EH (cell line): Measurements from ENCODE around the gene ZFY.
A peak's percentile ranks its signal among the peaks of the same experiment; 100 is the strongest.
"Not testable (repeated sequence)": the region's sequence is repeated elsewhere in the genome, so short reads cannot be mapped to it uniquely, and the experiment has no call there.

Experiments used
- DNase-seq: peaks from one replicate; pipeline ENCODE4 v3.0.0-alpha.2; 2015; ENCODE audit warnings: low read depth

The ZFY gene

DNA sequence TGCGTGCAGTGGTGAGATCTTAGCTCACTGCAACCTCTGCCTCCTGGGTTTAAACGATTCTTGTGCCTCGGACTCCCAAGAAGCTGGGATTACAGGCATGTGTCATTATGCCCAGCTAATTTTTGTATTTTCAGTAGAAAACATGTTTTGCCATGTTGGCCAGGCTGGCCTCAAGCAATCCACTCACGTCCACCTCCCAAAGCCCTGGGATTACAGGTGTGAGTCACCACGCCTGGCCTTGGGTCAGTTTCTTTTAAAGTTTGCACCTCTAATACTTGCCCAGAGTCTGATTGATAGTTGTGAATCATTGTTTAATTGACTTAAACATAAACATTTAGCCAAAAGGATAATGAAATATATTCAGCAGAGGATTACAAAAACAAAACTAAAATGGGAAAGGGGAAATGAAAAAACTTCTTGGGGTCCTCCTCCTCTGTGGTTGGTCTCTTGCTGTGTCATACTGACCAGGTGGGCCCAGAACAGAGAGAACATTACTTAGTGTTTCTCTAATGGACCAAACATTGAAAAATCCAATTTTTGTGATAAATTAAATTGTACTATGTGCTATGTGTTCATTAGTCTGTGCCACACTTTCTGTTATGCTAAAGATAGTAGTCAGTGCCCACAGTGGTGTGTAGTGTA is 38.0 kb downstream of the ZFY start:
- no peak for DNase-seq

DNA sequence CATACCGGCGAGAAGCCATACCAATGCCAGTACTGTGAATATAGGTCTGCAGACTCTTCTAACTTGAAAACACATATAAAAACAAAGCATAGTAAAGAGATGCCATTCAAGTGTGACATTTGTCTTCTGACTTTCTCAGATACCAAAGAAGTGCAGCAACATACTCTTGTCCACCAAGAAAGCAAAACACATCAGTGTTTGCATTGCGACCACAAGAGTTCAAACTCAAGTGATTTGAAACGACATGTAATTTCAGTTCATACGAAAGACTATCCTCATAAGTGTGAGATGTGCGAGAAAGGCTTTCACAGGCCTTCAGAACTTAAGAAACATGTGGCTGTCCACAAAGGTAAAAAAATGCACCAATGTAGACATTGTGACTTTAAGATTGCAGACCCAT is 44.1 kb downstream of the ZFY start:
- no peak for DNase-seq

DNA sequence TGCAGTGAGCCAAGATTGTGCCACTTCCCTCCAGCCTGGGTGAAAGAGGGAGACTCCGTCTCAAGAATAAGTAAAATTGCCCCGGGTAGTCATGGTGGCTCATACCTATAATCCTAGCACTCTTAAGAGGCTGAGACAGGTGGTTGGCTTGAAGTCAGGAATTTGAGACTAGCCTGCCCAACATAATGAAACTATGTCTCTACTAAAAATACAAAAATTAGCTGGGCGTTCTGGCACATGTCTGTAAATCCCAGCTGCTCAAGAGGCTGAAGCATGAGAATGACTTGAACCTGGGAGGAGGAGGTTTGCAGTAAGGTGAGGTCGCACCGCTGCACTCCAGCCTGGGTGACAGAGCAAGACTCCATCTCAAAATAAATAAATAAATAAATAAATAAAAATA is 49.3 kb downstream of the ZFY start:
- DNase-seq = no peak

DNA sequence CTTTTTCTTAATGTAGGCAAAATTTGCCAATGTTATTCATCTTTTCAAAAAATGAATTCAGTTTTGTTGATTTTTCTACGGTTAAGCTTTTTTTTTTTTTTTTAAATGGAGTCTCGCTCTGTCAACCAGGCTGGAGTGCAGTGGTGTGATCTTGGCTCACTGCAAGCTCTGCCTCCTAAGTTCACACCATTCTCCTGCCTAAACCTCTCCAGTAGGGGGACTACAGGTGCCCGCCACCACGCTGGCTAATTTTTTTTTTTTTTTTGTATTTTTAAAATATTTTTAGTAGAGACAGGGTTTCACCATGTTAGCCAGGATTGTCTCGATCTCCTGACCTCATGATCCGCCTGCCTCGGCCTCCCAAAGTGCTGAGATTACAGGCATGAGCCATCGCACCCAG is 52.0 kb downstream of the ZFY start:
- not testable (repeated sequence) for DNase-seq

DNA sequence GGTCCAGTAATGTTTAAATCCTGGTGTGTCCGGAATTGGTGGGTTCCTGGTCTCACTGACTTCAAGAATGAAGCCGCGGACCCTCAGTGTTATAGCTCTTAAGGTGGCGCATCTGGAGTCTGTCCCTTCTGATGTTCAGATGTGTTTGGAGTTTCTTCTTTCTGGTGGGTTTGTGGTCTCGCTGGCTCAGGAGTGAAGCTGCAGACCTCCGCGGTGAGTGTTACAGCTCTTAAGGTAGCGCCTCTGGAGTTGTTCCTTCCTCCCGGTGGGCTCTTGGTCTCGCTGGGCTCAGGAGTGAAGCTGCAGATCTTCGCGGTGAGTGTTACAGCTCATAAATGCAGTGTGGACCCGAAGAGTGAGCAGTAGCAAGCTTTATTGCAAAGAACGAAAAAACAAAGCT is 62.2 kb downstream of the ZFY start:
- not testable (repeated sequence) for DNase-seq

DNA sequence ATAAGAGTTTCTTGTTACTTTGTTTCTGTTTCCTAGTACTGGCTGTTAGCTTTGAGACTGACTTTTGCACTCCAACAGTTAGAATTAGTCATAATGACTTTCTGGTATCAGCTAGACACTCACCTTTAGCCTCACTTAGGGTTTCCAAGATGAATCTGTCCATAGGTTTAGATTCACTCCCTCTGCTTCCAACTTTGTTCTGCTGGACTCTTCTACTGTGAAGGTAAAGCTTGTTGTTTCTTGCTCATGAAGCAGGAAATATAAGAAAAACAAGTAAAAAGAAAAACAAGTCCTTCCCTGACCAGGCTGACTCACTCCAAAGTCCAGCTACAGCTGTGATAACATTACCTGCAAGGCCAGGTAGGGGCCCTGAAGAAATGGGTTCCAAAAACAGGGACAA is 67.0 kb downstream of the ZFY start:
- DNase-seq = no peak

DNA sequence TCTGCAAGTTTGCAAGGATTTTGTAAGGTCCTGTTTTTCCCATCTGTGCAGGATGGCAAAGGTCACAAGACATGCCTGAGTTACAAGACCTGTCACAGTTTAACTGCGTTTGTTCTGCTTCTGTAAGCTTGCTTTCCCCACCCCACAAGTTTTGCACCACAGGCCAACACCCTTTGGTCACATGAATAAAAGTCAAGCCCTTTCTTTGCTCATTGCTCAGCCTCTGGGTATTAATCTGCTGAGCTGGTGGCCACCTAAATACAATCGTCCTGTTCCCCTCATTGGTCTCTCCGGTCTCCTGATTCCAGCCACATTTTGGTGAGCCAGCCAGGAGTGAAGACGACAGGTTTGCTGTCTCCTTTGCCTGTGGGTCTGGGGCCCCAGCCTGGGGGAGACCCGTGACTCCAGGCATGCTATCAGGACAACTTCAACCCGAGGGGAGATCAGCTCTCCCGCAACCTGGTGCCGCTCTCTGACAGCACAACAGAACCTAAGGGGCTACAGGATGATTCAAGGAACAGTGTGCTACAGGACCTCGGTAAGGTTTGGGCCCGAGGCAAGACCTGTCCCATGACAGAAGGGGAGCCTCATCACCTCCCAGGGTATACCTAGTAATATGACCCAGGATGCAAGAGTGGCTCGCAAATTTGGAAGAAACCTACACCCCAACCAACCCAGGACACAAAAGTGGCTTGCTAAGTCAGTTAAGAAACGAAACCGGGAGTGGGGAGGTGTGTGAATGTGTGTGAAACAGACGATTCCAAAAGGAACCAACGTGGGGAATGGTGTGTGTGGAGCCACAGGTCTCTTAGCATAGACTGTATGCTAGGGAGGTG is 67.7 kb downstream of the ZFY start:
- DNase-seq = peak; percentile 1

DNA sequence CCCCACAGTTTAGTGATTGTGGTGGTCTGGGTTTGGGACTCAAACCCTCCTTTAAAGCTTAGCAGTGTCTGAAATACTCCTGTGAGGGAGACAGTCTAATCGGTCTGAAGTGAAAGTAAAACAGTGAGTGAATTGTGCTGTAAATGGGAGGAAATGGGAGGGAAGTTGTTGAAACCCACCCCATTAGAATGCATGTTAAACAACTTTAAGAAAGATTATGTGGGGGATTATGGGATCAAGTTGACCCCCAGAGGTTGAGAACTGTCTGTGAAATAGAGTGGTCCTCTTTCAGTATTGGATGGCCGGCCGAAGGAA is 68.3 kb downstream of the ZFY start:
- DNase-seq = peak; percentile 6

DNA sequence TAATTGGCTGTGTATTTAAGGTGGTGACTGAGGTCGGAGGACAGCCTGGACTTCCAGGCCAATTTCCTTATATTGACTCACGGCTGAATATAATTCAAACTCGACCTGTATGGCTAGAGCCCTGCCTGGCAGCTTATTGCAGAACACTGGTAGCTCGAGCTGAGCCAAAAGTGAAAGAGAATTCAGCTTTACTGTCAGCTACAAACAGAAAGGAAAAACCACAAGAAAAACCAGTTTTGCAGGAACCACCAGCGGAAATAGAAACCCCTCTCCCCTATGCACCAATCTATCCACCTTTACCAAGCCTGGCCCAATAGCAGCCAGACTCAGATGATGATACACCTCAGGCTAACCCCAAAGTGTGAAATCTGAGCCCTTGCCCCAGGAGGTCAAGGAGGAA is 68.7 kb downstream of the ZFY start:
- peak; percentile 20 for DNase-seq

DNA sequence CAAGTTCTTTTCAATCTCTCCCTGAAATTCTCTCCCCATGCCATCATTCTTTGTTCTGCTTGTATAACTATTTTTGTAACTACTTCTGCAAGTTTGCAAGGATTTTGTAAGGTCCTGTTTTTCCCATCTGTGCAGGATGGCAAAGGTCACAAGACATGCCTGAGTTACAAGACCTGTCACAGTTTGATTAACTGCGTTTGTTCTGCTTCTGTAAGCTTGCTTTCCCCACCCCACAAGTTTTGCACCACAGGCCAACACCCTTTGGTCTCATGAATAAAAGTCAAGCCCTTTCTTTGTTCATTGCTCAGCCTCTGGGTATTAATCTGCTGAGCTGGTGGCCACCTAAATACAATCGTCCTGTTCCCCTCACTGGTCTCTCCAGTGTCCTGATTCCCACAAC is 70.8 kb downstream of the ZFY start:
- DNase-seq = not testable (repeated sequence)

DNA sequence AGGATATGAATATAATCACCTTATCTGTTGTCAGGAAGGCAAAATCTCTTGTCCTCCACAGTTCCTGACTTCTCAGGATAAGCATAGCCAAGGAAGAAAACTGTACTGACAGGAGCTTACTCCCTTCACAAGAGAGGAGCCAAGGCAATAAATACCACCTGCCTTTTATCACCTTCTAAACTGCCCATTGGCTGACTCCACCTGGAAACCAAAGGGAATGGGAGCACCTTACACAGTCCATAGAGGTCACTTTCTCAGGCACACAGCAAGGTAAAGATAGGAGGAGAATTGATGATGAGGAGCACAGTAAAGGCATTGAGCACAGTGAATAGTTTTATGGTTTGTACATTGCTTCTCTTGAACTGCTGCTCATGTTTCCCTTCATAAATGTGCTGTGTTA is 72.8 kb downstream of the ZFY start:
- DNase-seq = no peak

DNA sequence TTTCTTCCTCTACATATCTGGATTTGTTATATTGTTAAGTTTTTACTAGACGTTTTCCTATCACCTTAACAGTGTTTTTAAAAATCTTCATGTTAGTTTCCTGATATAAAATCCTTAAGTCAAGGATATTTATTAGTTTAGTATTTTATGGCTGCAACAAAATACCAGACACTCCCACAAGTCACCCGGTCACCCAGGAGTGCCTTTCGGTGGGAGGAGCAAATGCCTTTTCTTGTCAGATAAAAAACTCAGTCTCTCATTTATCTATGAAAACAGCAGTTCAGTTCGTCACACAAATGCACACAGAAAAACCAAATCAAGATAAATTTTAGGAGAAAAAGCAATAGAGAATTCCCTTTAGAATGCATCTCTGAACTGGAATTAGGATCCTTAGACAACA is 77.0 kb downstream of the ZFY start:
- no peak for DNase-seq

DNA sequence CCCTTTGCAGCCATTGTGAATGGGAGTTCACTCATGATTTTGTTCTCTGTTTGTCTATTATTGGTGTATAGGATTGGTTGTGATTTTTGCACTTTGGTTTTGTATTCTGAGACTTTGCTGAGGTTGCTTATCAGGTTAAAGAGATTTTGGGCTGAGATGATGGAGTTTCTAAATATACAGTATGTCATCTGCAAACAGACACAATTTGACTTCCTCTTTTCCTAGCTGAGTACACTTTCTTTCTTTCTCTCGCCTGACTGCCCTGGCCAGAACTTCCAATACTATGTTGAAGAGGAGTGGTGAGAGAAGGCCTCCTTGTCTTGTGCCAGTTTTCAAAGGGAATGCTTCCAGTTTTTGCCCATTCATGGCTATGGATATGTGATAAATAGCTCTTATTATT is 81.4 kb downstream of the ZFY start:
- DNase-seq = no peak

DNA sequence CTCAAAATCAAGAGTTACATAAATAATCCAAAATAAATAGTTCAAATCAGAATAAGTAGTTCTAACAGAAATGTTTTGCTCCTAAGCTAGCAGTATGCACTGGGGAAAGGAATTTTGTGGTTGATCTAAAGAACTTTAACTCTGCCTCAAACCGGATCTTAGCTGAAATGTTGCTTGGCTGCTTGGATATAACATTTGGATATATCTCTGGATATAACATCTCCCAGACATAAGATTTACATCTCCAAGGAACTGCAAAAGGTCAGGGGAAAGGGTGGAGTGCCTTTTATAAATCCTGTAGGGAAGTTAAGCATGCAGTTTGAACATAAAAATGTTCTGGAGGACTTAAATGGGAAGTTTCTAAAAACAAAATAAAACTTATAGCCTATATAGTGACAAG is 83.4 kb downstream of the ZFY start:
- DNase-seq = no peak

DNA sequence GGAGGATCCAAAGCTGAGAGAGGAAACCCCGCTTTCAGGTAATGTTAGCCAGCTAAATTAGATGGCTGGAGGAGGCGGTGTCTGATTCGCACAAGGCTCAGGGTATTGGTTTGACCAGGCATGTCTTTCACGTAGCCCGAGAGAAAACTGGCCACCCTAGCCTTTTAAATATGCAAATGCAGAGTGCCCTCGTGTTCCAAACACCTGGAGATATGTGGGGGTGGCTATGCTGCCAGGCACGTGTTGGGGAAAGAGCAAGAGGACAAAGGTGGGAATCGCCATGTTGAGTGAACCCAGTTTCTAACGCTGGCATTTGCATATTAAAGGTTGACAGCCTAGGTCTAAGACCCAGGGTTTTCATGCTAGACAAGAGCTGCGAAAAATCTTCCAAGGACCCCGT is 84.4 kb downstream of the ZFY start:
- DNase-seq = no peak

DNA sequence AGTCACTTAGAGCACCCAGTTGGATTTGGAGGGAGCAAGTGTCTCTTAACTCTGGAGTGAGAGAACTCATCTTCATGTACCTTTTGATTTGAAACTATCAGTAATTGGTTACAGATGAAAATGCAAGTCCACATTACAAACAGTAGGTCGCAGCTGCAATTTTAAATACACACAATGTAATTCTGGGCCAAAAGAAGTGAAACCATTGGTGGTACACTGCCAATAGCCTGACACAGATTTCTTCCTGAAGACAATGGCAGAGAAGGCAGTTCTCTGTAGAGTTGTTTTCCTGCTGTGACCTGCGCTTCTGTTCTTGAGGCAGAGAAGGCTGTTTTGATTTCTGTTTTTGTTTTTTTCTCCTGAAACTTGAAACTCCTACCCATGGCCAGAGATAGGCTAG is 86.0 kb downstream of the ZFY start:
- DNase-seq = no peak

DNA sequence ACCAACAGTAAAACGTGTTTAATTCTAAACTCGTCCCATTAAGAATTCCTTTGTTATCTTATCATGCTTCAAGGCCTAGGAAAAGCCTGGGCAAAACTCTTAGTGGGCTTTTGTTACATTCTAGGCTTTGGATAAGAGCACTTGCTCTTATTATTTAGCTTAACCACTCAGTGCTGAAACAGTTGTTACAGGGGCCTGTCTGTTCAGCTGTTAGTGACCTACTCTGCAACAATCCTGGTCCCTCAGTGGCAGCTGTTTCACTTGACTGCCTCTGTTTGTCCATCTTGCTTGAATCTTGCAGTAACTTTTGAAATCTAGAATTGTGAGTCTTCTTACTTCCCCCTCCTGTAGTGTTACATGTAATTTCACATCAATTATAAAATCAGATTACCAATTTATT is 88.4 kb downstream of the ZFY start:
- no peak for DNase-seq

DNA sequence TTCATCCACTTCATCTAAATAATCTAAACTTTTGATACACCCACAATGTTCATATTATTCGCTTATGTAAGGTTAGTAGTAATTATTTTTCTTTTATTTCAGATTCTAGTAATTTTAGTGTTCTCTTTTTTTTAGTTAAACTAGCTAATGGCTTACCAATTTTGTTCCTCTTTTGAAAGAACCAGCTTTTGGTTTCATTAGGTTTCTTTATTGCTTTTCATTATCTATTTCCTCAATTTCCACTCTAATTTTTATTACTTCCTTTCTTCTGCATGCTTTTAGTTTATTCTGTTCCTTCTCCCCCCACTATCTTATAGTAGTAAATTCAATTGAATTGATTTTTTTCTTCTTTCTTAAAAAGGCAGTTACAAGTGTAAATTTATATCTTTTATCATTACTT is 90.2 kb downstream of the ZFY start:
- DNase-seq = no peak
